H9 (cell line): ENCODE data around the gene HOXA2. TPM values are rescaled to one million over a fixed set of nuclear protein-coding genes. Genes with fewer than 3 reads are reported as not detected.

Experiments used
- DNase-seq: peaks from one replicate; pipeline ENCODE4 v3.0.0-alpha.2; 2017
- H2AFZ ChIP-seq: one replicate; pipeline ENCODE4 v1.6.1; 2013; ENCODE audit warnings: mild to moderate bottlenecking, low read length, control low read depth, moderate library complexity
- H2AK5ac ChIP-seq: 2 replicates; pipeline ENCODE4 v1.6.1; 2013; ENCODE audit warnings: low read length, control low read depth, mixed read lengths; ENCODE audit not compliant: insufficient read length
- H2BK120ac ChIP-seq: one replicate; pipeline ENCODE4 v1.6.1; 2013; ENCODE audit warnings: low read depth, mild to moderate bottlenecking, low read length, control low read depth, inconsistent platforms; ENCODE audit not compliant: poor library complexity, severe bottlenecking
- H2BK12ac ChIP-seq: 2 replicates; pipeline ENCODE4 v1.6.1; 2013; ENCODE audit warnings: low read length, control low read depth, mixed read lengths, low read depth; ENCODE audit not compliant: insufficient read length
- H2BK15ac ChIP-seq: 2 replicates; pipeline ENCODE4 v1.6.1; 2013; ENCODE audit warnings: low read depth, low read length, control low read depth
- H2BK20ac ChIP-seq: one replicate; pipeline ENCODE4 v1.6.1; 2013; ENCODE audit warnings: low read depth, mild to moderate bottlenecking, low read length, control low read depth, inconsistent platforms; ENCODE audit not compliant: poor library complexity, severe bottlenecking
- H2BK5ac ChIP-seq: 2 replicates; pipeline ENCODE4 v1.6.1; 2013; ENCODE audit warnings: low read length, control low read depth, mixed read lengths; ENCODE audit not compliant: insufficient read length
- H3K14ac ChIP-seq: 2 replicates; pipeline ENCODE4 v1.6.1; 2013; ENCODE audit warnings: low read length, control low read depth; ENCODE audit not compliant: insufficient read depth
- H3K18ac ChIP-seq: 2 replicates; pipeline ENCODE4 v1.6.1; 2013; ENCODE audit warnings: low read depth, mild to moderate bottlenecking, mixed read lengths, low read length, control low read depth; ENCODE audit not compliant: insufficient read length
- H3K23ac ChIP-seq: 2 replicates; pipeline ENCODE4 v1.6.1; 2013; ENCODE audit warnings: low read length, control low read depth, mixed read lengths, low read depth; ENCODE audit not compliant: insufficient read length
- H3K23me2 ChIP-seq: 2 replicates; pipeline ENCODE4 v1.6.1; 2013; ENCODE audit warnings: low read depth, mild to moderate bottlenecking, mixed read lengths, low read length, control low read depth; ENCODE audit not compliant: insufficient read length, poor library complexity, severe bottlenecking
- H3K27ac ChIP-seq: 2 replicates; pipeline ENCODE4 v1.5.1; 2013; ENCODE audit warnings: low read length, control low read depth, mixed read lengths, low read depth; ENCODE audit not compliant: insufficient read length
- H3K27me3 ChIP-seq: 2 replicates; pipeline ENCODE4 v1.6.1; 2013; ENCODE audit warnings: low read length, control low read depth, inconsistent platforms; ENCODE audit not compliant: insufficient read depth
- H3K4ac ChIP-seq: 2 replicates; pipeline ENCODE4 v1.6.1; 2013; ENCODE audit warnings: low read depth, mild to moderate bottlenecking, control low read depth, inconsistent platforms, low read length, moderate library complexity
- H3K4me1 ChIP-seq: 2 replicates; pipeline ENCODE4 v1.6.1; 2013; ENCODE audit warnings: low read length, control low read depth, inconsistent platforms; ENCODE audit not compliant: insufficient read depth
- H3K4me2 ChIP-seq: 2 replicates; pipeline ENCODE4 v1.6.1; 2013; ENCODE audit warnings: low read length, control low read depth, mixed read lengths; ENCODE audit not compliant: insufficient read length, insufficient read depth
- H3K56ac ChIP-seq: 2 replicates; pipeline ENCODE4 v1.6.1; 2013; ENCODE audit warnings: low read depth, mild to moderate bottlenecking, mixed read lengths, low read length, control low read depth; ENCODE audit not compliant: insufficient read length
- H3K79me1 ChIP-seq: 2 replicates; pipeline ENCODE4 v1.6.1; 2013; ENCODE audit warnings: low read depth, mild to moderate bottlenecking, moderate library complexity, low read length, control low read depth, inconsistent platforms; ENCODE audit not compliant: insufficient read depth, poor library complexity, severe bottlenecking
- H3K79me2 ChIP-seq: 2 replicates; pipeline ENCODE4 v1.6.1; 2013; ENCODE audit warnings: low read length, control low read depth, inconsistent platforms; ENCODE audit not compliant: insufficient read depth
- H3K9ac ChIP-seq: 2 replicates; pipeline ENCODE4 v1.6.1; 2013; ENCODE audit warnings: low read length, control low read depth, mixed read lengths; ENCODE audit not compliant: insufficient read length; ENCODE audit errors: extremely low read depth
- H3K9me3 ChIP-seq: one replicate; pipeline ENCODE4 v1.6.1; 2013; ENCODE audit warnings: low read depth, low read length, inconsistent platforms; ENCODE audit not compliant: control insufficient read depth
- H3T11ph ChIP-seq: one replicate; pipeline ENCODE4 v1.6.1; 2013; ENCODE audit warnings: mild to moderate bottlenecking, low read length, control low read depth, inconsistent platforms
- H4K20me1 ChIP-seq: one replicate; pipeline ENCODE4 v1.6.1; 2013; ENCODE audit not compliant: control insufficient read depth, insufficient read length, insufficient read depth
- H4K5ac ChIP-seq: 2 replicates; pipeline ENCODE4 v1.6.1; 2013; ENCODE audit warnings: low read depth, mild to moderate bottlenecking, mixed read lengths, low read length, control low read depth; ENCODE audit not compliant: insufficient read length
- H4K8ac ChIP-seq: replicated peaks from 2 replicates; pipeline ENCODE4 v1.6.1; 2013; ENCODE audit warnings: low read length, control low read depth, mixed read lengths, low read depth; ENCODE audit not compliant: insufficient read length
- H4K91ac ChIP-seq: 2 replicates; pipeline ENCODE4 v1.6.1; 2013; ENCODE audit warnings: low read depth, mild to moderate bottlenecking, moderate library complexity, mixed read lengths, low read length, control low read depth; ENCODE audit not compliant: insufficient read length
- H3K27ac Mint-ChIP-seq, 3 experiments: 2 replicates in 2 of 3; 3 replicates in 1 of 3; pipeline ENCODE4 v1.8.0; 2020 to 2021; ENCODE audit warnings: mixed read lengths in 3 of 3, mild to moderate bottlenecking in 1 of 3, moderate library complexity in 1 of 3
- H3K27me3 Mint-ChIP-seq: 2 replicates; pipeline ENCODE4 v1.8.0; 2021; ENCODE audit warnings: low read depth, mild to moderate bottlenecking, moderate library complexity, mixed read lengths
- H3K36me3 Mint-ChIP-seq, 3 experiments: 2 replicates in 2 of 3; 3 replicates in 1 of 3; pipeline ENCODE4 v1.8.0; 2020 to 2021; ENCODE audit warnings: low read depth in 3 of 3, mixed read lengths in 3 of 3; ENCODE audit not compliant: insufficient read depth in 1 of 3
- H3K4me1 Mint-ChIP-seq, 2 experiments: 2 replicates each; pipeline ENCODE4 v1.8.0; 2020; ENCODE audit warnings: mixed read lengths in 2 of 2
- H3K4me3 Mint-ChIP-seq, 2 experiments: 2 replicates in 1 of 2; 3 replicates in 1 of 2; pipeline ENCODE4 v1.8.0; 2020 to 2021; ENCODE audit warnings: mild to moderate bottlenecking in 2 of 2, mixed read lengths in 2 of 2, moderate library complexity in 1 of 2
- H3K9me3 Mint-ChIP-seq, 2 experiments: 2 replicates in 1 of 2; 3 replicates in 1 of 2; pipeline ENCODE4 v1.8.0; 2020; ENCODE audit warnings: mild to moderate bottlenecking in 2 of 2, mixed read lengths in 2 of 2, moderate library complexity in 1 of 2
- CTCF ChIP-seq: fragments of 200-600 bp; sonication (generic); conservative IDR thresholded peaks from 3 replicates; pipeline ENCODE4 v1.8.0; 2021; ENCODE audit warnings: antibody characterized with exemption, mild to moderate bottlenecking
- WGBS: extraction: QIAGEN DNeasy Blood & Tissue Kit; methylation state at CpG from one replicate; pipeline ENCODE4 v1.1.7; 2013; ENCODE audit warnings: missing lambda C conversion rate, low lambda C conversion rate, mixed read lengths; ENCODE audit not compliant: insufficient read length; ENCODE audit errors: extremely low coverage; 5-methylcytosine and 5-hydroxymethylcytosine counted together
- total RNA-seq: library from RNA; stranded (reverse); gene quantifications from 2 replicates; pipeline ENCODE4 v1.2.1, GENCODE V29; 2021

Gene HOXA2
- total RNA-seq, 1 experiment from 2014 or later: not detected

- Histone ChIP-seq H3T11ph (no peak overlapping the region), H3K14ac (no peak overlapping the region), H3K79me2 (no peaks in the 10 kb centered on the region), H2BK15ac (no peak overlapping the region), H3K27me3 (peaks cover 89% of the 10 kb centered on the region), H2BK12ac (no peak overlapping the region), H3K9me3 (no peaks in the 10 kb centered on the region), H2BK20ac (no peak overlapping the region), H3K4me1 (peaks cover 5% of the 10 kb centered on the region; the same call in 1 of the 2 replicates), H3K4me2 (no peak overlapping the region), H3K79me1 (no peaks in the 10 kb centered on the region), H3K23ac (no peak overlapping the region), H4K5ac (no peak overlapping the region), H2BK120ac (no peak overlapping the region), H2AFZ (no peak overlapping the region), H3K56ac (no peak overlapping the region), H3K9ac (no peak overlapping the region), H2BK5ac (no peak overlapping the region), H3K18ac (no peak overlapping the region), H3K27ac (no peak overlapping the region), H4K91ac (no peak overlapping the region), H4K20me1 (no peaks in the 10 kb centered on the region), H2AK5ac (no peak overlapping the region), H3K23me2 (peaks cover 7% of the 10 kb centered on the region), H3K4ac (no peak overlapping the region), H4K8ac (no peak overlapping the region)
- Mint-ChIP-seq H3K4me1 (peaks cover 47 to 52% of the 10 kb centered on the region in 2 experiments), H3K27ac (no peak overlapping the region), H3K27me3 (peaks cover 100% of the 10 kb centered on the region), H3K36me3 (no peaks in the 10 kb centered on the region; a peak in 1 of 7 replicates), H3K9me3 (peaks cover 0 to 20% of the 10 kb centered on the region in 2 experiments; a peak in 3 of 5 replicates), H3K4me3 (no peak overlapping the region)
- TF ChIP-seq CTCF: no peak
- WGBS: no CpG with 5 or more reads among the region's 6 CpGs
- DNase-seq: no peak
These were observed 9.1 kb downstream of the HOXA2 start for GRCh38 chr7:27093184-27093895.
